HFFc6 (cell line): ENCODE data around the gene CADM1. TPM values are rescaled to one million over a fixed set of nuclear protein-coding genes. Genes with fewer than 3 reads are reported as not detected.

Source experiments
- DNase-seq: peaks from one replicate; pipeline ENCODE4 v3.0.0-alpha.2; 2018
- H3K27ac Mint-ChIP-seq: 2 replicates; pipeline ENCODE4 v1.8.0; 2020; ENCODE audit warnings: mild to moderate bottlenecking, mixed read lengths
- H3K27me3 Mint-ChIP-seq: 2 replicates; pipeline ENCODE4 v1.8.0; 2021; ENCODE audit warnings: mild to moderate bottlenecking, moderate library complexity, mixed read lengths; ENCODE audit not compliant: insufficient read depth
- H3K36me3 Mint-ChIP-seq: 2 replicates; pipeline ENCODE4 v1.8.0; 2021; ENCODE audit warnings: low read depth, mixed read lengths
- H3K4me1 Mint-ChIP-seq: 2 replicates; pipeline ENCODE4 v1.8.0; 2020; ENCODE audit warnings: low read depth, mixed read lengths
- H3K4me3 Mint-ChIP-seq: 2 replicates; pipeline ENCODE4 v1.8.0; 2020; ENCODE audit warnings: mild to moderate bottlenecking, moderate library complexity, mixed read lengths
- H3K9me3 Mint-ChIP-seq: 2 replicates; pipeline ENCODE4 v1.8.0; 2020; ENCODE audit warnings: mild to moderate bottlenecking, mixed read lengths
- total RNA-seq, 6 experiments: library from RNA; stranded (reverse); fragmentation: NEBNext Ultra II Directional; extraction: Animal tissue kit (Norgen Biotek cat#: 25700); gene quantifications; 2 replicates in 1 of 6; 3 replicates in 5 of 6; pipeline ENCODE4 v1.2.3, GENCODE V29; 2021
- TF ChIP-seq, protein P1 (sequence below): fragments of 200-600 bp; sonication (generic); IDR thresholded peaks from 2 replicates; pipeline ENCODE4 v1.5.0; 2021; ENCODE audit warnings: antibody characterized with exemption, mild to moderate bottlenecking

Gene CADM1
- total RNA-seq, 6 experiments from 2014 or later = not detected

DNA sequence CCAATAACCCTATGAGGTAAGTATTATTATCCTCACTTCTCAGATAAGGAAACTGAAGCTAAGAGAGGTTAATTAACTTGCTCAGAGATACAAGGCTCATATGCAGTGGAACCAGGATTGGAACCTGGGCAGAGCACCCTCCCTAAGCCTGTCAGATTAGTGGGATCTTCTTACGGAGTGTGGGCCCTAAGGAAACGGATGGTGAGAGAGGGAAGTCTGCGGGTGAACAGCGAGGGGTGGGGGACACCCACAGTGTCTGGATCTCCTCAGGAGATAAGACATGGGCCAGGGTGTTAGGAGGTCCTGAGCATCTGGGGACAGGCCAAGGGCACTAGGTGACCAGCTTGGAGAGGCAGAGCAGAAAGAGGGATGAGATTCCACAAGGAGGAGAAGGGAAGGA, 376.0 kb downstream of the CADM1 start:
- Mint-ChIP-seq H3K27me3 (peaks cover 1% of the 10 kb centered on the region; the same call in 1 of the 2 replicates), H3K36me3 (no peaks in the 10 kb centered on the region), H3K4me1 (no peaks in the 10 kb centered on the region), H3K4me3 (no peak overlapping the region), H3K27ac (no peak overlapping the region), H3K9me3 (peaks cover 53% of the 10 kb centered on the region)
- TF ChIP-seq, protein P1, sequence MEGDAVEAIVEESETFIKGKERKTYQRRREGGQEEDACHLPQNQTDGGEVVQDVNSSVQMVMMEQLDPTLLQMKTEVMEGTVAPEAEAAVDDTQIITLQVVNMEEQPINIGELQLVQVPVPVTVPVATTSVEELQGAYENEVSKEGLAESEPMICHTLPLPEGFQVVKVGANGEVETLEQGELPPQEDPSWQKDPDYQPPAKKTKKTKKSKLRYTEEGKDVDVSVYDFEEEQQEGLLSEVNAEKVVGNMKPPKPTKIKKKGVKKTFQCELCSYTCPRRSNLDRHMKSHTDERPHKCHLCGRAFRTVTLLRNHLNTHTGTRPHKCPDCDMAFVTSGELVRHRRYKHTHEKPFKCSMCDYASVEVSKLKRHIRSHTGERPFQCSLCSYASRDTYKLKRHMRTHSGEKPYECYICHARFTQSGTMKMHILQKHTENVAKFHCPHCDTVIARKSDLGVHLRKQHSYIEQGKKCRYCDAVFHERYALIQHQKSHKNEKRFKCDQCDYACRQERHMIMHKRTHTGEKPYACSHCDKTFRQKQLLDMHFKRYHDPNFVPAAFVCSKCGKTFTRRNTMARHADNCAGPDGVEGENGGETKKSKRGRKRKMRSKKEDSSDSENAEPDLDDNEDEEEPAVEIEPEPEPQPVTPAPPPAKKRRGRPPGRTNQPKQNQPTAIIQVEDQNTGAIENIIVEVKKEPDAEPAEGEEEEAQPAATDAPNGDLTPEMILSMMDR = no peak
- no peak for DNase-seq

DNA sequence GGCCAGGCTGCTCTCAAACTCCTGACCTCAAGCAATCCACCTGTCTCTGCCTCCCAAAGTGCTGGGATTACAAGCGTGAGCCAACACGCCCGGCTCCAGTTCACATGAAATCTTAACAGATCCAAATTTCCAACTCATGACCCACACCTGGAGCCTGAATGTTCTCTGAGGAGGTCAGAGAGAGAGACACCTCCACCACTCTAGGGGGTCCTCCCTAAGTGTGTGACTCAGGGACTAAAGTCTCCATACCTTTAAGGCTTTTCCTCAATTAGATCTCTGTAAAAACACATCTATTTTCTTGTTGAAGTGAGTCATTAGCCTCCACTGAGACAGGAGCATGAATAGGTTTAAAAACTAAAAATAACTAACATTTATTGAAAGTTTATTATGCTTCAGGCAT, 376.4 kb downstream of the CADM1 start:
- Mint-ChIP-seq H3K4me1 (no peaks in the 10 kb centered on the region), H3K9me3 (peaks cover 55% of the 10 kb centered on the region), H3K27ac (no peak overlapping the region), H3K4me3 (no peak overlapping the region), H3K36me3 (no peaks in the 10 kb centered on the region), H3K27me3 (peaks cover 1% of the 10 kb centered on the region; the same call in 1 of the 2 replicates)
- no peak for DNase-seq
- TF ChIP-seq, protein P1 = no peak

DNA sequence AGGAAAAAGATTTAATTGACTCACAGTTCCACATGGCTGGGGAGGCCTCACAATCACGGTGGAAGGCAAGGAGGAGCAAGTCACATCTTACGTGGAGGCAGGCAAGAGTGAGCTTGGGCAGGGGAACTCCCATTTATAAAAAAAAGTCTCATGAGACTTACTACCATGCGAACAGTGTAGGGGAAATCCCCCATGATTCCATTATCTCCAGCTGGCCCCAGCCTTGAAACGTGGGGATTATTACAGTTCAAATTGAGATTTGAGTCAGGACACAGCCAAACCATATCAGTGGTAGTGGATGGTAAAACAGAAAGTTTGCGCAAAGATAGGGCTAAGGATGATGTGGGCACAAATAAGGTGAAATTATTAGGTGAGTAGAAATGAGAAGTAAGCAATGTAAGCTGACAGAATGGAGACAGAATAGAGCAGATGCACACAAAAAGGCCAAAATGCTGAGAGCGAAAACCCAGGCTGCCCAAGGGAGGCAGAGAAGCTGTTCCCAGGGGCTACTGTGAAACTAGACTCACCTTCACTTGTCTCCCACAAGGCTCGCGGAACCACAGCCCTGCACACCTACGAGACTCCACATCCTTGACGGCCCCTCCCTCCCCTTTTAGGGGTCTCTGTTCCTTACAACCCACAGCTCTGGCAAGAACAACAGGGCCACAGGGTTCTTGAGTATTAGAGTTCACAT, 377.6 kb downstream of the CADM1 start:
- H3K4me3 Mint-ChIP-seq = no peak overlapping the region
- no peak for DNase-seq
- H3K9me3 Mint-ChIP-seq = peaks cover 57% of the 10 kb centered on the region
- no peaks in the 10 kb centered on the region for H3K36me3 Mint-ChIP-seq
- TF ChIP-seq, protein P1 = no peak
- peaks cover 2% of the 10 kb centered on the region; the same call in 1 of the 2 replicates for H3K27me3 Mint-ChIP-seq
- no peaks in the 10 kb centered on the region for H3K4me1 Mint-ChIP-seq
- no peak overlapping the region for H3K27ac Mint-ChIP-seq

DNA sequence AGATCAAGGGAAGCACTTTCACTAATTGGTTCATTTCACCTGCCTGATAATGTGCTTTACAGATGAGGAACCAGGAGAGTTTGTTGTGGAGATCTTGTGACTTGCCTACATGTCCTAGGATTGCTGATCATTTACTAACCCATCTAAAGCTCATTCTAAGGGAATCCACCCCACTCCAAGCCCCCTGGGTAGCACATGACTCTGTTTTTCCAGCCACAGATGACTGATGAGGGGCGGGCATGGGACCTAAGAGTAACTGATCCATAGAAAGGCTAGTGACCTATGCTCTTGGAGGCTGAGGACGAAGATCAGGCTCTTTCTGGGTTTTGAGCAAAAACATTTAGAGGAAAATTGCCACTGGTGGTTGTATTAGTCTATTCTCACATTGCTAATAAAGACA, 378.1 kb downstream of the CADM1 start:
- no peaks in the 10 kb centered on the region for H3K36me3 Mint-ChIP-seq
- no peak for DNase-seq
- H3K4me1 Mint-ChIP-seq = no peaks in the 10 kb centered on the region
- TF ChIP-seq, protein P1 = no peak
- H3K9me3 Mint-ChIP-seq = peaks cover 54% of the 10 kb centered on the region
- no peak overlapping the region for H3K27ac Mint-ChIP-seq
- no peak overlapping the region for H3K4me3 Mint-ChIP-seq
- peaks cover 2% of the 10 kb centered on the region; the same call in 1 of the 2 replicates for H3K27me3 Mint-ChIP-seq

DNA sequence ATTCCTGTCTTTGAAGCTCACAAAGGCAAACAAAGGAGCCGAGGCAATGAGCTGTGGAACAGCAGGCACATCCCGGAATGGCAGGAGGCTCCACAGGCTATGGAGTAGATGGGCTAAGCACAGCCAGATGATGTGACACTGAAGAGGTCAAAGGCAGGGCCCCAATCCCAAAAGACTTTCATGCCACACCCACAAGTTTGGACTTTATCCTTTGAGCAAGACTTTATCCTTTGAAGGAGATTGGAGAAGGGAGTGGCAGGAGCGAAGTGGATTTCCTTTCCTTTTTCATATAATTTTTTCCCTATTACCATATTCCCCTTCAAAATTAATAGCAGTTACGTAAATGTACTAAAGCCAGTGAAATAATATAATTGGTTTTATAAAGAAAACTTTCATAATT, 379.4 kb downstream of the CADM1 start:
- Mint-ChIP-seq H3K27ac (no peak overlapping the region), H3K36me3 (no peaks in the 10 kb centered on the region), H3K4me3 (no peak overlapping the region), H3K9me3 (peaks cover 58% of the 10 kb centered on the region), H3K4me1 (no peaks in the 10 kb centered on the region), H3K27me3 (peaks cover 2% of the 10 kb centered on the region; the same call in 1 of the 2 replicates)
- no peak for DNase-seq
- TF ChIP-seq, protein P1 = no peak
